ENCODE data around the gene TTC9B. TPM values are rescaled to one million over a fixed set of nuclear protein-coding genes. Genes with fewer than 3 reads are reported as not detected.

TTC9B gene
- total RNA-seq, 6 experiments from 2014 or later, result not detected

- H3K4me3 Mint-ChIP-seq, result no peak overlapping the region
- TF ChIP-seq CTCF (IDR thresholded peaks at IDR 0.05), result no peak
- H3K9me3 Mint-ChIP-seq, result no peaks in the 10 kb centered on the region
- H3K27me3 Mint-ChIP-seq (ENCODE audit: insufficient read depth), result peaks cover 3% of the 10 kb centered on the region; the same call in 1 of the 2 replicates
- H3K36me3 Mint-ChIP-seq (ENCODE audit: low read depth), result peaks cover 15% of the 10 kb centered on the region; the same call in 1 of the 2 replicates
- no peak for DNase-seq
- peaks cover 5% of the 10 kb centered on the region; the same call in 1 of the 2 replicates for H3K4me1 Mint-ChIP-seq (ENCODE audit: low read depth)
- no peak overlapping the region for H3K27ac Mint-ChIP-seq
Observed at GRCh38 chr19:40261631-40262030, 43.4 kb upstream of the TTC9B start.

GRCh38 chr19:40257096-40257517 lies 38.9 kb upstream of the TTC9B start:
- DNase-seq, result no peak
- peaks cover 24% of the 10 kb centered on the region for H3K36me3 Mint-ChIP-seq (ENCODE audit: low read depth)
- no peak overlapping the region for H3K27ac Mint-ChIP-seq
- H3K27me3 Mint-ChIP-seq (ENCODE audit: insufficient read depth), result peaks cover 5% of the 10 kb centered on the region
- H3K9me3 Mint-ChIP-seq, result no peaks in the 10 kb centered on the region
- peaks cover 5% of the 10 kb centered on the region; the same call in 1 of the 2 replicates for H3K4me1 Mint-ChIP-seq (ENCODE audit: low read depth)
- H3K4me3 Mint-ChIP-seq, result no peak overlapping the region
- no peak for TF ChIP-seq CTCF (IDR thresholded peaks at IDR 0.05)

- Mint-ChIP-seq H3K4me1 (ENCODE audit: low read depth) (peaks cover 5% of the 10 kb centered on the region; the same call in 1 of the 2 replicates), H3K4me3 (no peak overlapping the region), H3K27ac (no peak overlapping the region), H3K27me3 (ENCODE audit: insufficient read depth) (peaks cover 5% of the 10 kb centered on the region), H3K9me3 (no peaks in the 10 kb centered on the region), H3K36me3 (ENCODE audit: low read depth) (peaks cover 18% of the 10 kb centered on the region)
- no peak for DNase-seq
- TF ChIP-seq CTCF (IDR thresholded peaks at IDR 0.05), result no peak
Observed at GRCh38 chr19:40256512-40256911, 38.3 kb upstream of the TTC9B start.

- Mint-ChIP-seq H3K4me3 (no peak overlapping the region), H3K27ac (no peak overlapping the region; the same call in 1 of the 2 replicates), H3K9me3 (no peaks in the 10 kb centered on the region), H3K36me3 (ENCODE audit: low read depth) (peaks cover 16% of the 10 kb centered on the region), H3K4me1 (ENCODE audit: low read depth) (peaks cover 5% of the 10 kb centered on the region; the same call in 1 of the 2 replicates), H3K27me3 (ENCODE audit: insufficient read depth) (peaks cover 5% of the 10 kb centered on the region)
- no peak for DNase-seq
- no peak for TF ChIP-seq CTCF (IDR thresholded peaks at IDR 0.05)
Observed at GRCh38 chr19:40255619-40256166, 37.5 kb upstream of the TTC9B start.

- Mint-ChIP-seq H3K27me3 (ENCODE audit: insufficient read depth) (peaks cover 5% of the 10 kb centered on the region), H3K9me3 (no peaks in the 10 kb centered on the region), H3K4me1 (ENCODE audit: low read depth) (peaks cover 5% of the 10 kb centered on the region; the same call in 1 of the 2 replicates), H3K27ac (no peak overlapping the region), H3K4me3 (no peak overlapping the region), H3K36me3 (ENCODE audit: low read depth) (peaks cover 16% of the 10 kb centered on the region)
- no peak for TF ChIP-seq CTCF (IDR thresholded peaks at IDR 0.05)
- DNase-seq, result no peak
Observed at GRCh38 chr19:40254714-40255418, 36.7 kb upstream of the TTC9B start.
